ENCODE measurements around the gene AHRR. TPM values are rescaled to one million over a fixed set of nuclear protein-coding genes. Genes with fewer than 3 reads are reported as not detected.

The AHRR gene
- total and polyA plus RNA-seq, 9 of the 15 experiments (the other 6 are each of a cell fraction or from before 2014, with no cell fraction given) = 0.06 to 1.6 (median 0.75) TPM; not detected in 1

DNA sequence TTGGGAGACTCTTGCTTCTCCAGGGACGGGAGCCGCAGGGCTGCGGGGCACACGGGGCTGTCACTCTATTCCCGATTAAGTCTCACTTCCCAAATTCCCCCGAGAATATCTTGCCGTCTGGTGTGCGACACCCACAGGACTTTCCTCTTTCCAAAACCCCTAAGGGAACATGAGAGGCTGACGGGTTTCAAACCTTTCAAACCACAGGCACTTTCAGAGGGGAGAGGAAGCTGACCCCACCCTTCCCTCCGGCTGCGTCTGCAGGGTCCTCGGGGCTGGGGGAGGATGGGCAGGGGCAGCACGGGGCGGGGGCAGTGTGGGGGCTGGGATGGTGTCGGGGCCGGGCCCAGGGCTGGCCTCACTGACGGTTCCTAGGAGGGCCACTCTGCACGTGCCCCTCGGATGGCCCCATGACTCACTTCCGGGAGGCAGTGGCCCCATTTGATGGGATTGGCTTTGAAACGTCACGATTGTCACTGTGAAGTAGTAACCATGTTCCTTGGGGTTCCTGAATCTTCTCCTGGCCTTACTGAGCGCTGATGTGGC lies 164.5 kb downstream of the AHRR start (continued):
- TF ChIP-seq, protein P1, sequence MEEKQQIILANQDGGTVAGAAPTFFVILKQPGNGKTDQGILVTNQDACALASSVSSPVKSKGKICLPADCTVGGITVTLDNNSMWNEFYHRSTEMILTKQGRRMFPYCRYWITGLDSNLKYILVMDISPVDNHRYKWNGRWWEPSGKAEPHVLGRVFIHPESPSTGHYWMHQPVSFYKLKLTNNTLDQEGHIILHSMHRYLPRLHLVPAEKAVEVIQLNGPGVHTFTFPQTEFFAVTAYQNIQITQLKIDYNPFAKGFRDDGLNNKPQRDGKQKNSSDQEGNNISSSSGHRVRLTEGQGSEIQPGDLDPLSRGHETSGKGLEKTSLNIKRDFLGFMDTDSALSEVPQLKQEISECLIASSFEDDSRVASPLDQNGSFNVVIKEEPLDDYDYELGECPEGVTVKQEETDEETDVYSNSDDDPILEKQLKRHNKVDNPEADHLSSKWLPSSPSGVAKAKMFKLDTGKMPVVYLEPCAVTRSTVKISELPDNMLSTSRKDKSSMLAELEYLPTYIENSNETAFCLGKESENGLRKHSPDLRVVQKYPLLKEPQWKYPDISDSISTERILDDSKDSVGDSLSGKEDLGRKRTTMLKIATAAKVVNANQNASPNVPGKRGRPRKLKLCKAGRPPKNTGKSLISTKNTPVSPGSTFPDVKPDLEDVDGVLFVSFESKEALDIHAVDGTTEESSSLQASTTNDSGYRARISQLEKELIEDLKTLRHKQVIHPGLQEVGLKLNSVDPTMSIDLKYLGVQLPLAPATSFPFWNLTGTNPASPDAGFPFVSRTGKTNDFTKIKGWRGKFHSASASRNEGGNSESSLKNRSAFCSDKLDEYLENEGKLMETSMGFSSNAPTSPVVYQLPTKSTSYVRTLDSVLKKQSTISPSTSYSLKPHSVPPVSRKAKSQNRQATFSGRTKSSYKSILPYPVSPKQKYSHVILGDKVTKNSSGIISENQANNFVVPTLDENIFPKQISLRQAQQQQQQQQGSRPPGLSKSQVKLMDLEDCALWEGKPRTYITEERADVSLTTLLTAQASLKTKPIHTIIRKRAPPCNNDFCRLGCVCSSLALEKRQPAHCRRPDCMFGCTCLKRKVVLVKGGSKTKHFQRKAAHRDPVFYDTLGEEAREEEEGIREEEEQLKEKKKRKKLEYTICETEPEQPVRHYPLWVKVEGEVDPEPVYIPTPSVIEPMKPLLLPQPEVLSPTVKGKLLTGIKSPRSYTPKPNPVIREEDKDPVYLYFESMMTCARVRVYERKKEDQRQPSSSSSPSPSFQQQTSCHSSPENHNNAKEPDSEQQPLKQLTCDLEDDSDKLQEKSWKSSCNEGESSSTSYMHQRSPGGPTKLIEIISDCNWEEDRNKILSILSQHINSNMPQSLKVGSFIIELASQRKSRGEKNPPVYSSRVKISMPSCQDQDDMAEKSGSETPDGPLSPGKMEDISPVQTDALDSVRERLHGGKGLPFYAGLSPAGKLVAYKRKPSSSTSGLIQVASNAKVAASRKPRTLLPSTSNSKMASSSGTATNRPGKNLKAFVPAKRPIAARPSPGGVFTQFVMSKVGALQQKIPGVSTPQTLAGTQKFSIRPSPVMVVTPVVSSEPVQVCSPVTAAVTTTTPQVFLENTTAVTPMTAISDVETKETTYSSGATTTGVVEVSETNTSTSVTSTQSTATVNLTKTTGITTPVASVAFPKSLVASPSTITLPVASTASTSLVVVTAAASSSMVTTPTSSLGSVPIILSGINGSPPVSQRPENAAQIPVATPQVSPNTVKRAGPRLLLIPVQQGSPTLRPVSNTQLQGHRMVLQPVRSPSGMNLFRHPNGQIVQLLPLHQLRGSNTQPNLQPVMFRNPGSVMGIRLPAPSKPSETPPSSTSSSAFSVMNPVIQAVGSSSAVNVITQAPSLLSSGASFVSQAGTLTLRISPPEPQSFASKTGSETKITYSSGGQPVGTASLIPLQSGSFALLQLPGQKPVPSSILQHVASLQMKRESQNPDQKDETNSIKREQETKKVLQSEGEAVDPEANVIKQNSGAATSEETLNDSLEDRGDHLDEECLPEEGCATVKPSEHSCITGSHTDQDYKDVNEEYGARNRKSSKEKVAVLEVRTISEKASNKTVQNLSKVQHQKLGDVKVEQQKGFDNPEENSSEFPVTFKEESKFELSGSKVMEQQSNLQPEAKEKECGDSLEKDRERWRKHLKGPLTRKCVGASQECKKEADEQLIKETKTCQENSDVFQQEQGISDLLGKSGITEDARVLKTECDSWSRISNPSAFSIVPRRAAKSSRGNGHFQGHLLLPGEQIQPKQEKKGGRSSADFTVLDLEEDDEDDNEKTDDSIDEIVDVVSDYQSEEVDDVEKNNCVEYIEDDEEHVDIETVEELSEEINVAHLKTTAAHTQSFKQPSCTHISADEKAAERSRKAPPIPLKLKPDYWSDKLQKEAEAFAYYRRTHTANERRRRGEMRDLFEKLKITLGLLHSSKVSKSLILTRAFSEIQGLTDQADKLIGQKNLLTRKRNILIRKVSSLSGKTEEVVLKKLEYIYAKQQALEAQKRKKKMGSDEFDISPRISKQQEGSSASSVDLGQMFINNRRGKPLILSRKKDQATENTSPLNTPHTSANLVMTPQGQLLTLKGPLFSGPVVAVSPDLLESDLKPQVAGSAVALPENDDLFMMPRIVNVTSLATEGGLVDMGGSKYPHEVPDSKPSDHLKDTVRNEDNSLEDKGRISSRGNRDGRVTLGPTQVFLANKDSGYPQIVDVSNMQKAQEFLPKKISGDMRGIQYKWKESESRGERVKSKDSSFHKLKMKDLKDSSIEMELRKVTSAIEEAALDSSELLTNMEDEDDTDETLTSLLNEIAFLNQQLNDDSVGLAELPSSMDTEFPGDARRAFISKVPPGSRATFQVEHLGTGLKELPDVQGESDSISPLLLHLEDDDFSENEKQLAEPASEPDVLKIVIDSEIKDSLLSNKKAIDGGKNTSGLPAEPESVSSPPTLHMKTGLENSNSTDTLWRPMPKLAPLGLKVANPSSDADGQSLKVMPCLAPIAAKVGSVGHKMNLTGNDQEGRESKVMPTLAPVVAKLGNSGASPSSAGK (IDR thresholded peaks at IDR 0.05) = peak; percentile 53
- TF ChIP-seq, protein P2, sequence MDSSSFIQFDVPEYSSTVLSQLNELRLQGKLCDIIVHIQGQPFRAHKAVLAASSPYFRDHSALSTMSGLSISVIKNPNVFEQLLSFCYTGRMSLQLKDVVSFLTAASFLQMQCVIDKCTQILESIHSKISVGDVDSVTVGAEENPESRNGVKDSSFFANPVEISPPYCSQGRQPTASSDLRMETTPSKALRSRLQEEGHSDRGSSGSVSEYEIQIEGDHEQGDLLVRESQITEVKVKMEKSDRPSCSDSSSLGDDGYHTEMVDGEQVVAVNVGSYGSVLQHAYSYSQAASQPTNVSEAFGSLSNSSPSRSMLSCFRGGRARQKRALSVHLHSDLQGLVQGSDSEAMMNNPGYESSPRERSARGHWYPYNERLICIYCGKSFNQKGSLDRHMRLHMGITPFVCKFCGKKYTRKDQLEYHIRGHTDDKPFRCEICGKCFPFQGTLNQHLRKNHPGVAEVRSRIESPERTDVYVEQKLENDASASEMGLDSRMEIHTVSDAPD (CRISPR knock-in tag; IDR thresholded peaks at IDR 0.05) = no peak
- TF ChIP-seq CREM (IDR thresholded peaks at IDR 0.05; ENCODE audit: low read depth) (peak; percentile 56), ZNF174 (CRISPR knock-in tag; IDR thresholded peaks at IDR 0.05) (no peak), PML (IDR thresholded peaks at IDR 0.05; ENCODE audit: low read length) (no peak), L3MBTL2 (IDR thresholded peaks at IDR 0.05) (peak; percentile 16; the same call in 1 of the 2 replicates), GTF2E2 (tag; IDR thresholded peaks at IDR 0.05) (no peak), ZNF324 (CRISPR knock-in tag; IDR thresholded peaks at IDR 0.05) (no peak), TGIF2 (CRISPR knock-in tag; IDR thresholded peaks at IDR 0.05) (no peak), MTF1 (CRISPR knock-in tag; IDR thresholded peaks at IDR 0.05; ENCODE audit: borderline replicate concordance) (no peak)
- TF ChIP-seq, protein P3, sequence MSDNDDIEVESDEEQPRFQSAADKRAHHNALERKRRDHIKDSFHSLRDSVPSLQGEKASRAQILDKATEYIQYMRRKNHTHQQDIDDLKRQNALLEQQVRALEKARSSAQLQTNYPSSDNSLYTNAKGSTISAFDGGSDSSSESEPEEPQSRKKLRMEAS (CRISPR knock-in tag; IDR thresholded peaks at IDR 0.05) = 0 out of 2 replicates have a peak, but pooled peaks have one; percentile 33
- TF ChIP-seq, protein P4, sequence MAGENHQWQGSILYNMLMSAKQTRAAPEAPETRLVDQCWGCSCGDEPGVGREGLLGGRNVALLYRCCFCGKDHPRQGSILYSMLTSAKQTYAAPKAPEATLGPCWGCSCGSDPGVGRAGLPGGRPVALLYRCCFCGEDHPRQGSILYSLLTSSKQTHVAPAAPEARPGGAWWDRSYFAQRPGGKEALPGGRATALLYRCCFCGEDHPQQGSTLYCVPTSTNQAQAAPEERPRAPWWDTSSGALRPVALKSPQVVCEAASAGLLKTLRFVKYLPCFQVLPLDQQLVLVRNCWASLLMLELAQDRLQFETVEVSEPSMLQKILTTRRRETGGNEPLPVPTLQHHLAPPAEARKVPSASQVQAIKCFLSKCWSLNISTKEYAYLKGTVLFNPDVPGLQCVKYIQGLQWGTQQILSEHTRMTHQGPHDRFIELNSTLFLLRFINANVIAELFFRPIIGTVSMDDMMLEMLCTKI (IDR thresholded peaks at IDR 0.05; ENCODE audit: partially characterized antibody) = no peak
